Measurements from ENCODE around the gene ERCC4.

ERCC4 gene

GRCh38 chr16:13939821-13940220, 19.9 kb downstream of the ERCC4 start (continued):
- no peak for TF ChIP-seq ZBTB26 (tag by site-specific recombination; optimal IDR thresholded peaks at IDR 0.05)
- TF ChIP-seq PRDM2 (tag by site-specific recombination; IDR thresholded peaks at IDR 0.05; ENCODE audit: borderline replicate concordance) = no peak
- TF ChIP-seq OVOL3 (tag by site-specific recombination; IDR thresholded peaks at IDR 0.05) = no peak
- TF ChIP-seq SCRT2 (tag by site-specific recombination; IDR thresholded peaks at IDR 0.05) = no peak
- TF ChIP-seq ZNF76 (tag by site-specific recombination; IDR thresholded peaks at IDR 0.05; ENCODE audit: borderline replicate concordance, low read depth) = no peak

GRCh38 chr16:13940397-13940933, 20.5 kb downstream of the ERCC4 start:
- Histone ChIP-seq H3K4me1 (ENCODE audit: control insufficient read depth, insufficient read depth, low read length) (no peaks in the 10 kb centered on the region), H3K9me3 (ENCODE audit: control insufficient read depth, insufficient read depth, low read depth, low read length) (no peaks in the 10 kb centered on the region), H3K36me3 (ENCODE audit: control insufficient read depth in 2 of 2, insufficient read depth in 1 of 2, low read length in 2 of 2) (peaks cover 4 to 61% of the 10 kb centered on the region in 2 experiments), H3K27ac (ENCODE audit: extremely low read depth, low read depth, low read length) (no peak overlapping the region), H3K4me3 (ENCODE audit: low read depth, low read length) (no peak overlapping the region)
- ChIA-PET POLR2A (interaction anchor here (0.7 to 1.3 kb wide), 2 partner anchors 8 to 1714 kb away, joined by 3 to 4 read pairs; no protein-coding TSS in a partner anchor), CTCF (interaction anchor here (0.6 to 1.3 kb wide), 3 partner anchors 16 to 250 kb away, joined by 3 read pairs; no protein-coding TSS in a partner anchor)
- no peak for TF ChIP-seq PRDM6 (tag by site-specific recombination; IDR thresholded peaks at IDR 0.05)

- no peaks in the 10 kb centered on the region for H3K4me1 ChIP-seq (ENCODE audit: control insufficient read depth, insufficient read depth, low read length)
- no peaks in the 10 kb centered on the region for H3K9me3 ChIP-seq (ENCODE audit: control insufficient read depth, insufficient read depth, low read depth, low read length)
- CTCF ChIA-PET = interaction anchor here (1.0 kb wide), 1 partner anchor 9 kb away, joined by 3 read pairs; no protein-coding TSS in a partner anchor
- H3K4me3 ChIP-seq (ENCODE audit: low read depth, low read length) = no peak overlapping the region
- peaks cover 5 to 61% of the 10 kb centered on the region in 2 experiments for H3K36me3 ChIP-seq (ENCODE audit: control insufficient read depth in 2 of 2, insufficient read depth in 1 of 2, low read length in 2 of 2)
- POLR2A ChIA-PET = no interaction called here
- no peak overlapping the region for H3K27ac ChIP-seq (ENCODE audit: extremely low read depth, low read depth, low read length)
- TF ChIP-seq ZNF341 (tag by site-specific recombination; IDR thresholded peaks at IDR 0.05; ENCODE audit: low read depth) = no peak
- TF ChIP-seq SCRT2 (tag by site-specific recombination; IDR thresholded peaks at IDR 0.05) = no peak
- TF ChIP-seq ZNF138 (tag by site-specific recombination; IDR thresholded peaks at IDR 0.05; ENCODE audit: borderline replicate concordance) = no peak
- TF ChIP-seq ZNF391 (tag by site-specific recombination; IDR thresholded peaks at IDR 0.05; ENCODE audit: borderline replicate concordance, low read depth) = no peak
- no peak for TF ChIP-seq HIC1 (tag by site-specific recombination; IDR thresholded peaks at IDR 0.05)
- TF ChIP-seq ZFHX2 (tag by site-specific recombination; conservative IDR thresholded peaks at IDR 0.05) = no peak
- no peak for TF ChIP-seq ZNF214 (tag by site-specific recombination; IDR thresholded peaks at IDR 0.05; ENCODE audit: borderline replicate concordance)
- no peak for TF ChIP-seq ZNF248 (tag by site-specific recombination; IDR thresholded peaks at IDR 0.05)
- no peak for TF ChIP-seq PRDM10 (tag by site-specific recombination; IDR thresholded peaks at IDR 0.05)
- no peak for TF ChIP-seq ZBTB26 (tag by site-specific recombination; optimal IDR thresholded peaks at IDR 0.05)
These were observed 24.9 kb downstream of the ERCC4 start for GRCh38 chr16:13944816-13945215.
